Stimulated activated naive B cell treated with anti-CD40 and anti-IgM and Interleukin-4, amounts not matched to agents 10 μg/mL and 1 μg/mL and 100 μg/mL, for 72 hours (primary cell): ENCODE data around the gene LZTFL1.

ENCODE experiments used
- ATAC-seq, 2 donors: fragments of 150-1000 bp; cut with Tn5 transposase; replicated peaks; 2 replicates each; pipeline ENCODE4 v1.10.0; 2021; ENCODE audit warnings: moderate library complexity in 1 of 2
- DNase-seq: peaks from one replicate; pipeline ENCODE4 v3.0.0; 2021
- H3K27ac Mint-ChIP-seq: one replicate; pipeline ENCODE4 v1.8.0; 2022; ENCODE audit warnings: mild to moderate bottlenecking, mixed read lengths
- H3K27me3 Mint-ChIP-seq, 2 donors: one replicate each; pipeline ENCODE4 v1.8.0; 2022; ENCODE audit warnings: mixed read lengths in 2 of 2
- H3K36me3 Mint-ChIP-seq, 2 donors: one replicate each; pipeline ENCODE4 v1.8.0; 2022; ENCODE audit warnings: mixed read lengths in 2 of 2, mild to moderate bottlenecking in 1 of 2
- H3K4me1 Mint-ChIP-seq, 2 donors: one replicate each; pipeline ENCODE4 v1.8.0; 2022; ENCODE audit warnings: mixed read lengths in 2 of 2, mild to moderate bottlenecking in 1 of 2
- H3K4me3 Mint-ChIP-seq, 2 donors: one replicate each; pipeline ENCODE4 v1.8.0; 2022; ENCODE audit warnings: mild to moderate bottlenecking in 2 of 2, mixed read lengths in 2 of 2, moderate library complexity in 1 of 2
- H3K9me3 Mint-ChIP-seq, 2 donors: one replicate each; pipeline ENCODE4 v1.8.0; 2022; ENCODE audit warnings: mixed read lengths in 2 of 2, mild to moderate bottlenecking in 1 of 2

Gene LZTFL1

GRCh38 chr3:45841757-45842491, at the start of gene LZTFL1:
TSS of gene LZTFL1 (minus strand) at chr3:45842119. CDS start at chr3:45841991, 128 bp downstream.
- peaks cover 4 to 5% of the 10 kb centered on the region in 2 donors for H3K36me3 Mint-ChIP-seq
- peak within 1 kb of the TSS; percentile 98 for H3K27ac Mint-ChIP-seq
- DNase-seq, result peak; percentile 91
- H3K4me1 Mint-ChIP-seq, result peaks cover 5 to 10% of the 10 kb centered on the region in 2 donors
- H3K4me3 Mint-ChIP-seq, result peak within 1 kb of the TSS; percentile 98 to 99
- no peaks in the 10 kb centered on the region for H3K27me3 Mint-ChIP-seq
- H3K9me3 Mint-ChIP-seq, result no peaks in the 10 kb centered on the region
- peak; percentile 96 to 98 for ATAC-seq

GRCh38 chr3:45890405-45890804, 48.5 kb upstream of the LZTFL1 start:
- peaks cover 44 to 84% of the 10 kb centered on the region in 2 donors for H3K4me1 Mint-ChIP-seq
- no peak overlapping the region for H3K27ac Mint-ChIP-seq
- peaks cover 0 to 4% of the 10 kb centered on the region in 2 donors for H3K27me3 Mint-ChIP-seq
- H3K36me3 Mint-ChIP-seq, result peaks cover 0 to 2% of the 10 kb centered on the region in 2 donors
- peak overlapping the region; percentile 3 to 28 for H3K4me3 Mint-ChIP-seq
- no peak for ATAC-seq
- DNase-seq, result no peak
- H3K9me3 Mint-ChIP-seq, result peaks cover 0 to 1% of the 10 kb centered on the region in 2 donors

GRCh38 chr3:45889337-45889736, 47.4 kb upstream of the LZTFL1 start:
- H3K4me3 Mint-ChIP-seq, result no peak overlapping the region
- ATAC-seq, result peak; percentile 78 to 89

GRCh38 chr3:45887759-45888511, 46.0 kb upstream of the LZTFL1 start:
- ATAC-seq, result no peak
- H3K4me1 Mint-ChIP-seq, result peaks cover 34 to 70% of the 10 kb centered on the region in 2 donors
- peaks cover 6 to 9% of the 10 kb centered on the region in 2 donors for H3K27me3 Mint-ChIP-seq
- H3K36me3 Mint-ChIP-seq, result peaks cover 0 to 2% of the 10 kb centered on the region in 2 donors
- H3K4me3 Mint-ChIP-seq, result no peak overlapping the region
- H3K27ac Mint-ChIP-seq, result no peak overlapping the region
- H3K9me3 Mint-ChIP-seq, result peaks cover 0 to 1% of the 10 kb centered on the region in 2 donors
- DNase-seq, result no peak

More at GRCh38 chr3:45889337-45889736, 47.4 kb upstream of the LZTFL1 start:
- Mint-ChIP-seq H3K4me1 (peaks cover 45 to 83% of the 10 kb centered on the region in 2 donors), H3K27me3 (peaks cover 4 to 7% of the 10 kb centered on the region in 2 donors), H3K9me3 (peaks cover 0 to 1% of the 10 kb centered on the region in 2 donors), H3K27ac (no peak overlapping the region), H3K36me3 (peaks cover 0 to 2% of the 10 kb centered on the region in 2 donors)
- no peak for DNase-seq

GRCh38 chr3:45887285-45887684, 45.4 kb upstream of the LZTFL1 start:
- peaks cover 0 to 1% of the 10 kb centered on the region in 2 donors for H3K36me3 Mint-ChIP-seq
- peaks cover 0 to under 1% of the 10 kb centered on the region in 2 donors for H3K9me3 Mint-ChIP-seq
- no peak for ATAC-seq
- no peak overlapping the region for H3K27ac Mint-ChIP-seq
- DNase-seq, result no peak
- H3K27me3 Mint-ChIP-seq, result peaks cover 6 to 9% of the 10 kb centered on the region in 2 donors
- peaks cover 29 to 63% of the 10 kb centered on the region in 2 donors for H3K4me1 Mint-ChIP-seq
- H3K4me3 Mint-ChIP-seq, result no peak overlapping the region

GRCh38 chr3:45885979-45886705, 44.2 kb upstream of the LZTFL1 start, which contains the start of gene CCR9:
TSS of gene CCR9 (plus strand) at chr3:45886543. CDS start at chr3:45894934, 8,391 bp downstream.
- Mint-ChIP-seq H3K9me3 (no peaks in the 10 kb centered on the region), H3K36me3 (no peaks in the 10 kb centered on the region), H3K27me3 (peaks cover 4 to 6% of the 10 kb centered on the region in 2 donors), H3K27ac (no peak within 1 kb of the TSS), H3K4me1 (peaks cover 28 to 57% of the 10 kb centered on the region in 2 donors), H3K4me3 (no peak within 1 kb of the TSS)
- no peak for ATAC-seq
- DNase-seq, result no peak

- DNase-seq (no peak), ATAC-seq (peak in 1 of 2 donors; percentile 54)
- Mint-ChIP-seq H3K4me1 (peaks cover 21 to 50% of the 10 kb centered on the region in 2 donors), H3K27me3 (peaks cover 4 to 6% of the 10 kb centered on the region in 2 donors), H3K27ac (no peak overlapping the region), H3K4me3 (no peak overlapping the region), H3K9me3 (no peaks in the 10 kb centered on the region), H3K36me3 (no peaks in the 10 kb centered on the region)
These were observed 42.7 kb upstream of the LZTFL1 start for GRCh38 chr3:45884368-45885201.

- H3K27ac Mint-ChIP-seq, result no peak overlapping the region
These were observed 39.4 kb upstream of the LZTFL1 start for GRCh38 chr3:45881078-45882022.

GRCh38 chr3:45880725-45881077, 38.8 kb upstream of the LZTFL1 start:
- Mint-ChIP-seq H3K4me3 (no peak overlapping the region), H3K27ac (no peak overlapping the region)
- ATAC-seq, result no peak

More at GRCh38 chr3:45881078-45882022, 39.4 kb upstream of the LZTFL1 start:
- Mint-ChIP-seq H3K4me1 (peaks cover 8 to 30% of the 10 kb centered on the region in 2 donors), H3K36me3 (no peaks in the 10 kb centered on the region), H3K27me3 (peaks cover 4 to 6% of the 10 kb centered on the region in 2 donors), H3K9me3 (no peaks in the 10 kb centered on the region), H3K4me3 (no peak overlapping the region)
- ATAC-seq (peak; percentile 49 to 56), DNase-seq (no peak)

GRCh38 chr3:45878124-45878523, 36.2 kb upstream of the LZTFL1 start:
- peaks cover 1 to 7% of the 10 kb centered on the region in 2 donors for H3K9me3 Mint-ChIP-seq
- H3K27ac Mint-ChIP-seq, result no peak overlapping the region
- peak in 1 of 2 donors; percentile 54 for ATAC-seq
- no peaks in the 10 kb centered on the region for H3K27me3 Mint-ChIP-seq
- H3K36me3 Mint-ChIP-seq, result peaks cover 0 to 4% of the 10 kb centered on the region in 2 donors
- H3K4me1 Mint-ChIP-seq, result peaks cover 5 to 19% of the 10 kb centered on the region in 2 donors
- DNase-seq, result no peak
- no peak overlapping the region for H3K4me3 Mint-ChIP-seq

More at GRCh38 chr3:45880725-45881077, 38.8 kb upstream of the LZTFL1 start:
- peaks cover 7 to 27% of the 10 kb centered on the region in 2 donors for H3K4me1 Mint-ChIP-seq
- H3K9me3 Mint-ChIP-seq, result no peaks in the 10 kb centered on the region
- no peaks in the 10 kb centered on the region for H3K36me3 Mint-ChIP-seq
- DNase-seq, result no peak
- peaks cover 4 to 6% of the 10 kb centered on the region in 2 donors for H3K27me3 Mint-ChIP-seq

GRCh38 chr3:45874677-45875346, 32.9 kb upstream of the LZTFL1 start:
- ATAC-seq, result no peak
- no peak overlapping the region for H3K27ac Mint-ChIP-seq
- H3K9me3 Mint-ChIP-seq, result peaks cover 1 to 7% of the 10 kb centered on the region in 2 donors
- no peak for DNase-seq
- H3K4me3 Mint-ChIP-seq, result no peak overlapping the region
- peaks cover 15 to 32% of the 10 kb centered on the region in 2 donors for H3K4me1 Mint-ChIP-seq
- H3K27me3 Mint-ChIP-seq, result no peaks in the 10 kb centered on the region
- H3K36me3 Mint-ChIP-seq, result peaks cover 0 to 4% of the 10 kb centered on the region in 2 donors

GRCh38 chr3:45873638-45874037, 31.7 kb upstream of the LZTFL1 start:
- DNase-seq (no peak), ATAC-seq (no peak)
- Mint-ChIP-seq H3K27ac (no peak overlapping the region), H3K4me1 (peaks cover 15 to 35% of the 10 kb centered on the region in 2 donors), H3K36me3 (peaks cover 0 to 4% of the 10 kb centered on the region in 2 donors), H3K4me3 (no peak overlapping the region), H3K9me3 (peaks cover 1 to 7% of the 10 kb centered on the region in 2 donors), H3K27me3 (no peaks in the 10 kb centered on the region)
